SK-N-SH treated with all-trans-retinoic acid at 6 μM for 48 hours (cell line): ENCODE data around the gene COL26A1.

Experiments used
- ATAC-seq: fragments of 200-7000 bp; cut with Tn5 transposase; 3 replicates; pipeline ENCODE4 v1.9.1; 2020; ENCODE audit warnings: mild to moderate bottlenecking, moderate library complexity
- ARNTL ChIP-seq: fragments of 450-650 bp; formaldehyde crosslinking; IDR thresholded peaks from 2 replicates; pipeline ENCODE4 v1.5.0; 2020; ENCODE audit warnings: low read depth, mild to moderate bottlenecking, moderate library complexity, borderline replicate concordance
- BACH2 ChIP-seq: fragments of 250-450 bp; sonication (Bioruptor Pico); IDR thresholded peaks from 2 replicates; pipeline ENCODE4 v1.9.0; 2021; ENCODE audit warnings: mild to moderate bottlenecking, borderline replicate concordance
- CSRNP3 ChIP-seq: fragments of 250-450 bp; sonication (Bioruptor Pico); IDR thresholded peaks from 2 replicates; pipeline ENCODE4 v1.5.1; 2021; ENCODE audit warnings: mild to moderate bottlenecking, moderate library complexity
- ESRRG ChIP-seq: fragments of 250-450 bp; sonication (Bioruptor Pico); IDR thresholded peaks from 2 replicates; pipeline ENCODE4 v1.6.1; 2021; ENCODE audit warnings: mild to moderate bottlenecking
- GLIS3 ChIP-seq: fragments of 250-450 bp; sonication (Bioruptor Pico); IDR thresholded peaks from 2 replicates; pipeline ENCODE4 v1.5.0; 2020; ENCODE audit warnings: mild to moderate bottlenecking, moderate library complexity
- ISL1 ChIP-seq: fragments of 250-450 bp; sonication (Bioruptor Pico); IDR thresholded peaks from 2 replicates; pipeline ENCODE4 v2.1.2; 2022; ENCODE audit warnings: mild to moderate bottlenecking, moderate library complexity
- POU6F1 ChIP-seq: fragments of 250-450 bp; sonication (Bioruptor Pico); IDR thresholded peaks from 2 replicates; pipeline ENCODE4 v1.8.0; 2021; ENCODE audit warnings: low read depth, mild to moderate bottlenecking, moderate library complexity, borderline replicate concordance
- PPARA ChIP-seq: fragments of 250-450 bp; sonication (Bioruptor Pico); IDR thresholded peaks from 2 replicates; pipeline ENCODE4 v1.5.0; 2020; ENCODE audit warnings: mild to moderate bottlenecking, borderline replicate concordance
- RARB ChIP-seq: fragments of 250-450 bp; sonication (Bioruptor Pico); IDR thresholded peaks from 2 replicates; pipeline ENCODE4 v1.8.0; 2021; ENCODE audit warnings: mild to moderate bottlenecking, moderate library complexity
- TCF4 ChIP-seq: fragments of 250-450 bp; sonication (Bioruptor Pico); IDR thresholded peaks from 2 replicates; pipeline ENCODE4 v1.8.0; 2021; ENCODE audit warnings: mild to moderate bottlenecking, moderate library complexity, borderline replicate concordance
- TOX ChIP-seq: fragments of 250-450 bp; sonication (Bioruptor Pico); IDR thresholded peaks from 2 replicates; pipeline ENCODE4 v1.8.0; 2021; ENCODE audit warnings: mild to moderate bottlenecking, moderate library complexity, borderline replicate concordance
- TSHZ2 ChIP-seq: fragments of 250-450 bp; sonication (Bioruptor Pico); IDR thresholded peaks from 2 replicates; pipeline ENCODE4 v1.5.0; 2020; ENCODE audit warnings: mild to moderate bottlenecking, moderate library complexity
- ZFP3 ChIP-seq: fragments of 250-450 bp; sonication (Bioruptor Pico); IDR thresholded peaks from 2 replicates; pipeline ENCODE4 v1.5.0; 2020; ENCODE audit warnings: mild to moderate bottlenecking, moderate library complexity
- ZNF565 ChIP-seq: fragments of 450-650 bp; formaldehyde crosslinking; conservative IDR thresholded peaks from 2 replicates; pipeline ENCODE4 v1.5.0; 2020; ENCODE audit warnings: low read depth, mild to moderate bottlenecking, moderate library complexity
- ZNF70 ChIP-seq: fragments of 450-650 bp; formaldehyde crosslinking; IDR thresholded peaks from 2 replicates; pipeline ENCODE4 v1.5.0; 2020; ENCODE audit warnings: mild to moderate bottlenecking, moderate library complexity
- ZNF8 ChIP-seq: fragments of 450-650 bp; formaldehyde crosslinking; IDR thresholded peaks from 2 replicates; pipeline ENCODE4 v1.5.0; 2020; ENCODE audit warnings: mild to moderate bottlenecking, moderate library complexity
- TF ChIP-seq, protein P1 (sequence below): fragments of 250-450 bp; sonication (Bioruptor Pico); IDR thresholded peaks from 2 replicates; pipeline ENCODE4 v1.8.0; 2020; ENCODE audit warnings: mild to moderate bottlenecking, moderate library complexity, borderline replicate concordance

Gene COL26A1

DNA sequence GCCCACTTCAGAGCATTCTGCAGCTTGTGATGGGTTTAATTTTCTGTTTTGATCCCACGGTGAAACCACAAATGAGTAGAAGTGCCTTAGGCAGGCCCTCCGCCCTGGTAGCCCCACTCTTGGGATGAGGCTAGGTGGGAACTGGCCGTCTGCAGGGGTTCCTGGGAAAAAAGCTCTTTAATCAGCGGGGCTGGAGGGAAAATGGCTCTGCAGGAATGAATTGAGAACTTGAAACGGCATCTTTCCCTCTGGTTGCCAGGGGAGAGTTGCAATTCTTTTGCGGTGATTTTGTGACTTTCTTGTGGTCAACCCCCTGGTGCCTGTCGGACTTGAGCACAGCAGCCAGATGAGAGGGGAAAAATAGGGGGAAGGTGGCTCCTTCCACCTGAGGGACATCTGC, 32.7 kb downstream of the COL26A1 start:
- ATAC-seq: no peak
- TF ChIP-seq TSHZ2 (no peak), ISL1 (no peak), ESRRG (CRISPR knock-in tag) (no peak), POU6F1 (CRISPR knock-in tag) (no peak), ZNF70 (CRISPR knock-in tag) (no peak), ZNF565 (CRISPR knock-in tag) (no peak), TOX (CRISPR knock-in tag) (no peak), GLIS3 (no peak), CSRNP3 (CRISPR knock-in tag) (no peak), RARB (CRISPR knock-in tag) (no peak)

DNA sequence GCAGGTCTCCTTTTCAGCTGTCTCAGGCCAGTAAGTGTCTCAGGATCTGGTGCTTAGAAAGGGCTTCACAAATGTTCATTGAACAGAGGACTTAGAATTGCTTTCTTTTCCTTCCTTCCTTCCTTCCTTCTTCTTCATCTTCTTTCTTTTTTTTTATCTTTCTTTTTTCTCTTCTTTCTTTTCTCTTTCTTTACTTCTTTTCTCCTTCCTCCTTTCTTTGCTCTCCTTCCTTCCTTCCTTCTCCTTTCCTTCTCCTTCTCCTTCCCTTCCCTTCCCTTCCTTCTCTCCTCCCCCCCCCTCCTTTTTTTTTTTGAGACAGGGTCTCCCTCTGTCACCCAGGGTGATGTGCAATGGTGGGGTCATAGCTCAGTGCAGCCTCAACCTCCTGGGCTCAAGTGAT, 34.6 kb downstream of the COL26A1 start:
- TF ChIP-seq ZNF70 (CRISPR knock-in tag) (no peak), ZNF8 (CRISPR knock-in tag) (no peak), GLIS3 (no peak), RARB (CRISPR knock-in tag) (no peak), POU6F1 (CRISPR knock-in tag) (no peak), PPARA (CRISPR knock-in tag) (no peak), BACH2 (CRISPR knock-in tag) (no peak), ZFP3 (CRISPR knock-in tag) (no peak), TCF4 (CRISPR knock-in tag) (no peak), ARNTL (CRISPR knock-in tag) (no peak), CSRNP3 (CRISPR knock-in tag) (no peak), ESRRG (CRISPR knock-in tag) (no peak)
- TF ChIP-seq, protein P1, sequence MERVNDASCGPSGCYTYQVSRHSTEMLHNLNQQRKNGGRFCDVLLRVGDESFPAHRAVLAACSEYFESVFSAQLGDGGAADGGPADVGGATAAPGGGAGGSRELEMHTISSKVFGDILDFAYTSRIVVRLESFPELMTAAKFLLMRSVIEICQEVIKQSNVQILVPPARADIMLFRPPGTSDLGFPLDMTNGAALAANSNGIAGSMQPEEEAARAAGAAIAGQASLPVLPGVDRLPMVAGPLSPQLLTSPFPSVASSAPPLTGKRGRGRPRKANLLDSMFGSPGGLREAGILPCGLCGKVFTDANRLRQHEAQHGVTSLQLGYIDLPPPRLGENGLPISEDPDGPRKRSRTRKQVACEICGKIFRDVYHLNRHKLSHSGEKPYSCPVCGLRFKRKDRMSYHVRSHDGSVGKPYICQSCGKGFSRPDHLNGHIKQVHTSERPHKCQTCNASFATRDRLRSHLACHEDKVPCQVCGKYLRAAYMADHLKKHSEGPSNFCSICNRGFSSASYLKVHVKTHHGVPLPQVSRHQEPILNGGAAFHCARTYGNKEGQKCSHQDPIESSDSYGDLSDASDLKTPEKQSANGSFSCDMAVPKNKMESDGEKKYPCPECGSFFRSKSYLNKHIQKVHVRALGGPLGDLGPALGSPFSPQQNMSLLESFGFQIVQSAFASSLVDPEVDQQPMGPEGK (CRISPR knock-in tag): no peak
- ATAC-seq: no peak

- no peak for ATAC-seq
- no peak for TF ChIP-seq ZFP3 (CRISPR knock-in tag)
- TF ChIP-seq TCF4 (CRISPR knock-in tag): no peak
- no peak for TF ChIP-seq ZNF8 (CRISPR knock-in tag)
- no peak for TF ChIP-seq TSHZ2
Observed at GRCh38 chr7:101397770-101398324, 35.2 kb downstream of the COL26A1 start.
